Effector memory CD4-positive, alpha-beta T cell (primary cell): ENCODE measurements around the gene TMEM207.

Experiments used
- DNase-seq, 3 donors: peaks; one replicate each; pipeline ENCODE4 v3.0.0-alpha.2; 2020
- H3K27ac ChIP-seq: 2 replicates; pipeline ENCODE4 v1.7.0; 2013; ENCODE audit warnings: mild to moderate bottlenecking, low read length, moderate library complexity; ENCODE audit not compliant: insufficient read depth, poor library complexity, severe bottlenecking
- H3K27me3 ChIP-seq: replicated peaks from 2 replicates; pipeline ENCODE4 v1.7.0; 2013; ENCODE audit warnings: mild to moderate bottlenecking, low read length; ENCODE audit not compliant: insufficient read depth, control insufficient read depth, poor library complexity, severe bottlenecking
- H3K36me3 ChIP-seq: 2 replicates; pipeline ENCODE4 v1.7.0; 2013; ENCODE audit warnings: mild to moderate bottlenecking, low read length, moderate library complexity; ENCODE audit not compliant: control insufficient read depth, insufficient read depth
- H3K4me1 ChIP-seq: 2 replicates; pipeline ENCODE4 v1.7.0; 2013; ENCODE audit warnings: low read length, mild to moderate bottlenecking; ENCODE audit not compliant: control insufficient read depth, insufficient read depth, poor library complexity, severe bottlenecking
- H3K4me3 ChIP-seq: 2 replicates; pipeline ENCODE4 v1.7.0; 2013; ENCODE audit warnings: low read length, low read depth, mild to moderate bottlenecking; ENCODE audit not compliant: insufficient read depth, poor library complexity, severe bottlenecking
- H3K9me3 ChIP-seq: 2 replicates; pipeline ENCODE4 v1.7.0; 2013; ENCODE audit warnings: mild to moderate bottlenecking, low read length, moderate library complexity; ENCODE audit not compliant: control insufficient read depth

TMEM207 gene

DNA sequence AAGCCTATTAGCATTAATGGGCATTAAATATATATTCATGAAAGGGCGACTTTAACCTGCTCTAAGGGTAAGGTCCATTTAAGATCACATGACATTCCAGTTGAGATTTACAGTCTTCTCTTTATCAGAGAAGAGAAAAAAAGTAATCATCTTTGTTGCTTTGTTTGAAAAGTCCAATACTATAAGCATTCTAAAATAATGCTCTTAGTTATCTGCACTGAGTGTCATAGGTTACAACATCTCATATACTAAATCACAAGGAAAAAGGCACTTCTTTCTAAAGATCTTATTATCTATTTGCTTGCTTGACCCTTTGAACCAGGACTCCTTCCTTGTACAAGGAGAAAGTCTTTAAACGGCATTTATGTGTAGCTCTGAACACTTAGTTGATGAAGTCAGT, 1.4 kb downstream of the TMEM207 start:
- Histone ChIP-seq H3K4me1 (no peaks in the 10 kb centered on the region), H3K27me3 (no peaks in the 10 kb centered on the region), H3K4me3 (no peak overlapping the region), H3K9me3 (no peaks in the 10 kb centered on the region), H3K27ac (no peak overlapping the region), H3K36me3 (no peaks in the 10 kb centered on the region)
- no peak for DNase-seq

- H3K36me3 ChIP-seq, result no peaks in the 10 kb centered on the region
- no peaks in the 10 kb centered on the region for H3K9me3 ChIP-seq
- no peaks in the 10 kb centered on the region for H3K27me3 ChIP-seq
- no peak overlapping the region for H3K27ac ChIP-seq
- H3K4me1 ChIP-seq, result no peaks in the 10 kb centered on the region
- no peak for DNase-seq
- H3K4me3 ChIP-seq, result no peak overlapping the region
These were observed 3.0 kb downstream of the TMEM207 start for GRCh38 chr3:190446573-190447279.

DNA sequence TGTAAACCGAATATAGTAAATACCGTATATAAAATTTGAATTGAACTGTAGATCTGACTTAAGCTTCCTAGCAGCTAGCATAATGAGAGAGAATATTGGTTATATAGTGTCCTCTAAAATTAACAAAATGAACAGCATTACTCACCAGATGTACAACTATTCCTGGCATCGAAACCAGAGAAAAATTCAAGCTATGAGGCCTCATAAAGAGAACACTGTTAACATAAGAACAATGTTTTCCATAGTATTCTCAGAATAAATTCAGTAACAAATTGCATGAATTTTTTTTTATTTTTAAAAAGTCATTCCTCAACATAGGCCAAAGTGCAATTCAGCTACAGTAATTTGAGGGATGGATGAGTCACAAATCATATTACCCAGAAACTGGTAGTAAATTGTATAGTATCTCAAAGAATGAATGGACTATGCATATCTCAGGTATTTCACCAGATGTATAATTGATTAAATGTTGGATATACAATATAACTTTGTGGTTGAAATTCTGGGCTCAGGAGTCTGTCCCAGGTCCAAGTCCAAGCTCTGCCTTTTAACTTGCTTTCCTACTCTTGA, 5.0 kb downstream of the TMEM207 start:
- DNase-seq, result no peak
- H3K4me3 ChIP-seq, result no peak overlapping the region
- no peaks in the 10 kb centered on the region for H3K9me3 ChIP-seq
- H3K27ac ChIP-seq, result no peak overlapping the region
- no peaks in the 10 kb centered on the region for H3K36me3 ChIP-seq
- H3K27me3 ChIP-seq, result no peaks in the 10 kb centered on the region
- H3K4me1 ChIP-seq, result no peaks in the 10 kb centered on the region

GRCh38 chr3:190444006-190444405, 5.7 kb downstream of the TMEM207 start:
- Histone ChIP-seq H3K4me1 (no peaks in the 10 kb centered on the region), H3K36me3 (no peaks in the 10 kb centered on the region), H3K27me3 (no peaks in the 10 kb centered on the region), H3K27ac (no peak overlapping the region), H3K4me3 (no peak overlapping the region), H3K9me3 (no peaks in the 10 kb centered on the region)
- no peak for DNase-seq

- no peak for DNase-seq
- Histone ChIP-seq H3K27ac (no peak overlapping the region), H3K4me1 (no peaks in the 10 kb centered on the region), H3K4me3 (no peak overlapping the region), H3K27me3 (no peaks in the 10 kb centered on the region), H3K36me3 (no peaks in the 10 kb centered on the region), H3K9me3 (no peaks in the 10 kb centered on the region)
These were observed 6.4 kb downstream of the TMEM207 start for GRCh38 chr3:190443257-190443656.

DNA sequence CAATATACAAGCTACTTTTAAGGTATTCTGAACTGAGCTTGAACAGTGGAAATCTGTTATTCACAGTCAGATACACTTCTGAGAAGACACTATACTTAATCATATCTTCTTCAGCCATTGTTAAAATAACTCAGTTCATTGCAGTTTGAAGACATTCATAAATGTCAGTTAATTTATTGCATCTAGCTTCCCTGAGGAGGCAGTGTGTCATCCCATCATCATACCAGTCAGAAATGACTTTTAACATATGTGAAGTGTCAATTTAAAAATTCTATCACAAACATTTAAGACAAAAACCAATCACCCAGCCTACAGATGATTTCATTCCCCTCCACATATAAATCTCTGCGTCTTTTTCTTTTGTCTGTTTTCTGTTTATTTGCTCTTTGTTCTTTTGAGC, 7.5 kb downstream of the TMEM207 start:
- H3K4me3 ChIP-seq, result no peak overlapping the region
- H3K4me1 ChIP-seq, result no peaks in the 10 kb centered on the region

GRCh38 chr3:190436331-190436730, 13.4 kb downstream of the TMEM207 start:
- Histone ChIP-seq H3K4me3 (no peak overlapping the region), H3K4me1 (no peaks in the 10 kb centered on the region), H3K36me3 (no peaks in the 10 kb centered on the region), H3K27ac (no peak overlapping the region), H3K27me3 (no peaks in the 10 kb centered on the region), H3K9me3 (no peaks in the 10 kb centered on the region)
- DNase-seq, result no peak

More for the DNA sequence above, 7.5 kb downstream of the TMEM207 start:
- Histone ChIP-seq H3K9me3 (no peaks in the 10 kb centered on the region), H3K36me3 (no peaks in the 10 kb centered on the region), H3K27me3 (no peaks in the 10 kb centered on the region), H3K27ac (no peak overlapping the region)
- no peak for DNase-seq

GRCh38 chr3:190435618-190436017, 14.1 kb downstream of the TMEM207 start:
- DNase-seq, result no peak
- Histone ChIP-seq H3K4me3 (no peak overlapping the region), H3K9me3 (no peaks in the 10 kb centered on the region), H3K27me3 (no peaks in the 10 kb centered on the region), H3K4me1 (no peaks in the 10 kb centered on the region), H3K36me3 (no peaks in the 10 kb centered on the region), H3K27ac (no peak overlapping the region)

GRCh38 chr3:190433626-190434025, 16.1 kb downstream of the TMEM207 start:
- no peak for DNase-seq
- Histone ChIP-seq H3K36me3 (no peaks in the 10 kb centered on the region), H3K27ac (no peak overlapping the region), H3K4me3 (no peak overlapping the region), H3K9me3 (no peaks in the 10 kb centered on the region), H3K4me1 (no peaks in the 10 kb centered on the region), H3K27me3 (no peaks in the 10 kb centered on the region)

DNA sequence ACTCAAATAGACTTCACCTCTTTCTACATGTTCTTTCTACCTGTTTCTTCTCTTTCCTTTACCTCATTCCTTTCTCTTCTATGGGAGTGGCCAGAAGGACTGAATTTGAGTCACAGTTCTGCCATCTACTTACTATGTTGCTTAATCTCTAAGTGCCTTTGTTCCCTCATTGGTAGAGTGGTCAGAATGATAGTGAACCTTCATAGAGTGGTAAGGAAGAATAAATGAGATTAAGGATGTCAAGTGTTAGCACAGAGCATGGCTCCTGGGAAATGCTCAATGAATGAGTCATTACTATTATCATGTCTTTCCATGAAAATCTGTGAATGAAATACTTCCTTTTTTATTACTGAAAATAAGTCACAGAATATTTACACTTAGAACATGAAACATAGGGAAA, 17.5 kb downstream of the TMEM207 start:
- Histone ChIP-seq H3K27ac (no peak overlapping the region), H3K9me3 (no peaks in the 10 kb centered on the region), H3K4me3 (no peak overlapping the region), H3K27me3 (no peaks in the 10 kb centered on the region), H3K36me3 (no peaks in the 10 kb centered on the region), H3K4me1 (no peaks in the 10 kb centered on the region)
- DNase-seq, result no peak
